WTC11 (cell line): ENCODE data around the gene DNAH17. TPM values are rescaled to one million over a fixed set of nuclear protein-coding genes. Genes with fewer than 3 reads are reported as not detected.

Source experiments
- ATAC-seq: fragments of 200-7000 bp; cut with Tn5 transposase; 2 replicates; pipeline ENCODE4 v1.10.0; 2021; ENCODE audit warnings: mild to moderate bottlenecking, moderate library complexity
- Bru-seq: library from RNA; stranded (reverse); fragments of 400-500 nt; gene quantifications from one replicate; lab custom pipeline; 2021; lab: Mats Ljungman, UMichigan
- CTCF ChIA-PET: fragments of 300-600 bp; sonication (Branson Sonifier 250); formaldehyde crosslinking; loops from one replicate; lab custom pipeline; 2021; ENCODE audit warnings: antibody characterized with exemption; lab: Charles Lee
- POLR2A ChIA-PET: fragments of 350-600 bp; sonication (Branson Sonifier 250); formaldehyde crosslinking; loops from one replicate; lab custom pipeline; 2021; ENCODE audit warnings: antibody characterized with exemption; lab: Charles Lee
- DNase-seq: peaks from one replicate; pipeline ENCODE4 v3.0.0; 2021; ENCODE audit warnings: low spot score
- H3K27ac Mint-ChIP-seq: 2 replicates; pipeline ENCODE4 v1.8.0; 2021; ENCODE audit warnings: mixed read lengths
- H3K27me3 Mint-ChIP-seq: 2 replicates; pipeline ENCODE4 v1.8.0; 2021; ENCODE audit warnings: low read depth, mild to moderate bottlenecking, moderate library complexity, mixed read lengths
- H3K36me3 Mint-ChIP-seq: 2 replicates; pipeline ENCODE4 v1.8.0; 2021; ENCODE audit warnings: mixed read lengths
- H3K4me1 Mint-ChIP-seq: 2 replicates; pipeline ENCODE4 v1.8.0; 2022; ENCODE audit warnings: mixed read lengths
- H3K4me3 Mint-ChIP-seq: 2 replicates; pipeline ENCODE4 v1.8.0; 2021; ENCODE audit warnings: mild to moderate bottlenecking, moderate library complexity, mixed read lengths
- H3K9me3 Mint-ChIP-seq: 2 replicates; pipeline ENCODE4 v1.8.0; 2021; ENCODE audit warnings: mixed read lengths
- AR ChIP-seq: fragments of 250-450 bp; sonication (Bioruptor Pico); IDR thresholded peaks from 2 replicates; pipeline ENCODE4 v1.9.0; 2021; ENCODE audit warnings: mild to moderate bottlenecking
- ATF1 ChIP-seq: sonication (generic); formaldehyde crosslinking; IDR thresholded peaks from 2 replicates; pipeline ENCODE4 v1.8.1; 2023; ENCODE audit warnings: mild to moderate bottlenecking, moderate library complexity, missing genetic modification reagents
- ATF2 ChIP-seq: sonication (generic); formaldehyde crosslinking; IDR thresholded peaks from 2 replicates; pipeline ENCODE4 v1.8.1; 2022; ENCODE audit warnings: low read depth, missing genetic modification reagents, borderline replicate concordance
- CBFB ChIP-seq: sonication (generic); formaldehyde crosslinking; IDR thresholded peaks from 2 replicates; pipeline ENCODE4 v1.8.1; 2022; ENCODE audit warnings: mild to moderate bottlenecking, low read depth, missing genetic modification reagents
- CREB1 ChIP-seq: sonication (generic); formaldehyde crosslinking; IDR thresholded peaks from 2 replicates; pipeline ENCODE4 v1.8.0; 2023; ENCODE audit warnings: mild to moderate bottlenecking, missing genetic modification reagents
- FOXJ3 ChIP-seq: sonication (generic); formaldehyde crosslinking; IDR thresholded peaks from 2 replicates; pipeline ENCODE4 v1.9.0; 2021; ENCODE audit warnings: missing genetic modification reagents, mild to moderate bottlenecking, borderline replicate concordance
- NFE2L1 ChIP-seq: sonication (generic); formaldehyde crosslinking; IDR thresholded peaks from 2 replicates; pipeline ENCODE4 v1.8.1; 2023; ENCODE audit warnings: missing genetic modification reagents
- NFYB ChIP-seq: sonication (generic); formaldehyde crosslinking; conservative IDR thresholded peaks from 2 replicates; pipeline ENCODE4 v1.8.0; 2022; ENCODE audit warnings: low read depth, missing genetic modification reagents
- NR1H2 ChIP-seq: sonication (generic); formaldehyde crosslinking; IDR thresholded peaks from 2 replicates; pipeline ENCODE4 v1.9.0; 2021; ENCODE audit warnings: mild to moderate bottlenecking, moderate library complexity, missing genetic modification reagents
- RELA ChIP-seq: sonication (generic); formaldehyde crosslinking; IDR thresholded peaks from 2 replicates; pipeline ENCODE4 v1.8.1; 2022; ENCODE audit warnings: missing genetic modification reagents, mild to moderate bottlenecking, borderline replicate concordance
- RORB ChIP-seq: fragments of 250-450 bp; sonication (Bioruptor Pico); IDR thresholded peaks from 2 replicates; pipeline ENCODE4 v1.9.0; 2021; ENCODE audit warnings: mild to moderate bottlenecking
- SMAD4 ChIP-seq: sonication (generic); formaldehyde crosslinking; IDR thresholded peaks from 2 replicates; pipeline ENCODE4 v1.8.0; 2022; ENCODE audit warnings: mild to moderate bottlenecking, missing genetic modification reagents
- TEAD4 ChIP-seq: sonication (generic); formaldehyde crosslinking; IDR thresholded peaks from 2 replicates; pipeline ENCODE4 v1.8.0; 2022; ENCODE audit warnings: mild to moderate bottlenecking, missing genetic modification reagents
- USF1 ChIP-seq: sonication (generic); formaldehyde crosslinking; IDR thresholded peaks from 2 replicates; pipeline ENCODE4 v1.8.0; 2022; ENCODE audit warnings: mild to moderate bottlenecking, missing genetic modification reagents
- ZNF263 ChIP-seq: sonication (generic); formaldehyde crosslinking; IDR thresholded peaks from 2 replicates; pipeline ENCODE4 v1.8.1; 2022; ENCODE audit warnings: low read depth, mild to moderate bottlenecking, moderate library complexity, missing genetic modification reagents
- long read RNA-seq, 3 experiments: library from RNA in 1 of 3; library from capped mRNA in 1 of 3; library from polyadenylated mRNA in 1 of 3; unstranded in 2 of 3; stranded (forward) in 1 of 3; transcript quantifications; one replicate each; pipeline ENCODE4 v2.0.0, GENCODE V29; 2021
- total RNA-seq: library from RNA; stranded (reverse); gene quantifications from 3 replicates; pipeline ENCODE4 v1.2.3, GENCODE V29; 2021
- TF ChIP-seq, protein P1 (sequence below): fragments of 250-450 bp; sonication (Bioruptor Pico); IDR thresholded peaks from 2 replicates; pipeline ENCODE4 v1.9.0; 2021; ENCODE audit warnings: mild to moderate bottlenecking
- TF ChIP-seq, protein P2 (sequence below): sonication (generic); formaldehyde crosslinking; IDR thresholded peaks from 2 replicates; pipeline ENCODE4 v1.8.0; 2023; ENCODE audit warnings: mild to moderate bottlenecking, missing genetic modification reagents

DNAH17 gene
- total RNA-seq (0.73 to 0.94 TPM (median 0.87 TPM) in 3 replicates), Bru-seq, nascent RNA (percentile 10 among the genes with signal in this experiment)
- long read RNA-seq, experiment 1, partial matches to known transcripts = 0 of 4 reads
- long read RNA-seq, experiment 1, other reads (novel, unspliced or antisense) = 4 of 4 reads
- long read RNA-seq, experiment 2 = 0 reads
- long read RNA-seq, experiment 3, partial matches to known transcripts = 1 of 3 reads
- long read RNA-seq, experiment 3, other reads (novel, unspliced or antisense) = 2 of 3 reads

DNA sequence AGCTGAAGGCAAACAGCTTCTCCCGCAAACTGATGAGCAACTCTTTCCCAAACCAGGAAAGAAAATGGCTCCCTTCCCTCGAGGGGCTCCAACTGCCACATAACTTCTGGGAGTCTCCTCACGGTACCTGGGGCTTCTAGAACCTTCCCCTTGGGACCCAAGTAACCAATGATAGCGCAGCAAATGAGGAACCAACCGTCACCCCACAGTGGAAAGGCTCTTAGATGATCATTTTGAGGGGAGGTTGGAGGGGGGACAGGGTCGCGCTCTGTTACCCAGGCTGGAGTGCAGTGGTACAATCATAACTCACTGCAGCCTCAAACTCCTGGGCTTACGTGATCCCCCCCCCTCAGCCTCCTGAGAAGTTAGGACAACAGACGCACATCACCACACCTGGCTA, at the start of gene DNAH17:
TSS of gene DNAH17 (minus strand) at position 101 of the 400 bp plus-strand sequence. CDS start 2,339 bp downstream, outside the sequence.
- no peak within 1 kb of the TSS for H3K27ac Mint-ChIP-seq
- ATAC-seq = no peak
- H3K27me3 Mint-ChIP-seq = peaks cover 7% of the 10 kb centered on the region; the same call in 1 of the 2 replicates
- H3K36me3 Mint-ChIP-seq = no peaks in the 10 kb centered on the region; the same call in 1 of the 2 replicates
- H3K9me3 Mint-ChIP-seq = peaks cover 10% of the 10 kb centered on the region
- H3K4me1 Mint-ChIP-seq = peaks cover 37% of the 10 kb centered on the region
- H3K4me3 Mint-ChIP-seq = no peak within 1 kb of the TSS
- TF ChIP-seq CBFB (no peak), ATF2 (CRISPR knock-in tag) (no peak)
- TF ChIP-seq, protein P1, sequence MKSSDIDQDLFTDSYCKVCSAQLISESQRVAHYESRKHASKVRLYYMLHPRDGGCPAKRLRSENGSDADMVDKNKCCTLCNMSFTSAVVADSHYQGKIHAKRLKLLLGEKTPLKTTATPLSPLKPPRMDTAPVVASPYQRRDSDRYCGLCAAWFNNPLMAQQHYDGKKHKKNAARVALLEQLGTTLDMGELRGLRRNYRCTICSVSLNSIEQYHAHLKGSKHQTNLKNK (CRISPR knock-in tag) = no peak
- CTCF ChIA-PET = no interaction called here
- POLR2A ChIA-PET = no interaction called here
- no peak for DNase-seq

DNA sequence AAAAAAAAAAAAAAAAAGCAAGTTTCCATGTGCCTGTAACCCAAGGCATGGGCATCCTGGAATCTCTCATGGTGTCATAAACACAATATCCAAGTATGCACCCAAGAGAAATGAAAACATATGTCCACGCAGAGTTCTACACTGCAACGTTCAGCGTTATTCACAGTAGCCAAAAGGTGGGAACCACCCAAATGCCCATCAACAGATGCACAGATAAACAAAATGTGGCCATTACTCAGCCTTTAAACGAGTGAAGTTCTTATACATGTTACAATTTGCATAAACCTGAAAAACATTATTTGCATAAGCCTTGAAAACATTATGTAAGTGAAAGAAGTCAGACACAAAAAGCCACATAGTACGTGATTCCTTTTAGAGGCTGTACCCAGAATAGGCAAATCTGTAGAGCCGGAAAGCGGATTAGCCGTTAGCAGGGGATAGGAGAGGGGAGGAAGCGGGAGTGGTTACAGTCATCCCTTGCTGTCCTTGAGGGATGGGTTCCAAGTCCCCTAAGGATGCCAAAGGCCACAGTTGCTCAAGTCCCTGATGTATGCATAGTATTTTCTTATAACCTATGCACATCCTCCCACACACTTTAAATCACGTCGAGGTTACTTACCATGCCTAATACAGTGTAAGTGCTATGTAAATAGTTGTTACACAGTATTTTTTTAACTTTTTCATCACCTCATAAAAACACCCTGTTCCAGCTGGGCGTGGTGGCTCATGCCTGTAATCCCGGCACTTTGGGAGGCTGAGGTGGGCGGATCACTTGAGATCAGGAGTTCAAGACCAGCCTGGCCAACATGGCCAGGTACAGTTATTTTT, 47.3 kb upstream of the DNAH17 start:
- H3K9me3 Mint-ChIP-seq = peaks cover 7% of the 10 kb centered on the region
- ATAC-seq (no peak), DNase-seq (no peak)
- H3K4me1 Mint-ChIP-seq = no peaks in the 10 kb centered on the region
- ChIA-PET POLR2A (no interaction called here), CTCF (no interaction called here)
- H3K4me3 Mint-ChIP-seq = no peak overlapping the region
- H3K27me3 Mint-ChIP-seq = no peaks in the 10 kb centered on the region
- no peak overlapping the region for H3K27ac Mint-ChIP-seq
- TF ChIP-seq RORB (CRISPR knock-in tag) = no peak
- no peak for TF ChIP-seq USF1
- no peak for TF ChIP-seq NFE2L1 (CRISPR knock-in tag)
- no peak for TF ChIP-seq FOXJ3 (CRISPR knock-in tag)
- no peak for TF ChIP-seq RELA (CRISPR knock-in tag)
- no peak for TF ChIP-seq ZNF263 (CRISPR knock-in tag)
- TF ChIP-seq ATF1 (CRISPR knock-in tag) = no peak
- TF ChIP-seq, protein P2, sequence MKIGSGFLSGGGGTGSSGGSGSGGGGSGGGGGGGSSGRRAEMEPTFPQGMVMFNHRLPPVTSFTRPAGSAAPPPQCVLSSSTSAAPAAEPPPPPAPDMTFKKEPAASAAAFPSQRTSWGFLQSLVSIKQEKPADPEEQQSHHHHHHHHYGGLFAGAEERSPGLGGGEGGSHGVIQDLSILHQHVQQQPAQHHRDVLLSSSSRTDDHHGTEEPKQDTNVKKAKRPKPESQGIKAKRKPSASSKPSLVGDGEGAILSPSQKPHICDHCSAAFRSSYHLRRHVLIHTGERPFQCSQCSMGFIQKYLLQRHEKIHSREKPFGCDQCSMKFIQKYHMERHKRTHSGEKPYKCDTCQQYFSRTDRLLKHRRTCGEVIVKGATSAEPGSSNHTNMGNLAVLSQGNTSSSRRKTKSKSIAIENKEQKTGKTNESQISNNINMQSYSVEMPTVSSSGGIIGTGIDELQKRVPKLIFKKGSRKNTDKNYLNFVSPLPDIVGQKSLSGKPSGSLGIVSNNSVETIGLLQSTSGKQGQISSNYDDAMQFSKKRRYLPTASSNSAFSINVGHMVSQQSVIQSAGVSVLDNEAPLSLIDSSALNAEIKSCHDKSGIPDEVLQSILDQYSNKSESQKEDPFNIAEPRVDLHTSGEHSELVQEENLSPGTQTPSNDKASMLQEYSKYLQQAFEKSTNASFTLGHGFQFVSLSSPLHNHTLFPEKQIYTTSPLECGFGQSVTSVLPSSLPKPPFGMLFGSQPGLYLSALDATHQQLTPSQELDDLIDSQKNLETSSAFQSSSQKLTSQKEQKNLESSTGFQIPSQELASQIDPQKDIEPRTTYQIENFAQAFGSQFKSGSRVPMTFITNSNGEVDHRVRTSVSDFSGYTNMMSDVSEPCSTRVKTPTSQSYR (CRISPR knock-in tag) = no peak
- no peak for TF ChIP-seq NR1H2 (CRISPR knock-in tag)
- TF ChIP-seq CREB1 (CRISPR knock-in tag) = no peak
- no peak for TF ChIP-seq NFYB
- TF ChIP-seq TEAD4 (CRISPR knock-in tag) = no peak
- no peak for TF ChIP-seq AR (CRISPR knock-in tag)
- no peak for TF ChIP-seq SMAD4 (CRISPR knock-in tag)
- no peaks in the 10 kb centered on the region for H3K36me3 Mint-ChIP-seq
